ENCODE results near the gene LRIG1.

The LRIG1 gene

DNA sequence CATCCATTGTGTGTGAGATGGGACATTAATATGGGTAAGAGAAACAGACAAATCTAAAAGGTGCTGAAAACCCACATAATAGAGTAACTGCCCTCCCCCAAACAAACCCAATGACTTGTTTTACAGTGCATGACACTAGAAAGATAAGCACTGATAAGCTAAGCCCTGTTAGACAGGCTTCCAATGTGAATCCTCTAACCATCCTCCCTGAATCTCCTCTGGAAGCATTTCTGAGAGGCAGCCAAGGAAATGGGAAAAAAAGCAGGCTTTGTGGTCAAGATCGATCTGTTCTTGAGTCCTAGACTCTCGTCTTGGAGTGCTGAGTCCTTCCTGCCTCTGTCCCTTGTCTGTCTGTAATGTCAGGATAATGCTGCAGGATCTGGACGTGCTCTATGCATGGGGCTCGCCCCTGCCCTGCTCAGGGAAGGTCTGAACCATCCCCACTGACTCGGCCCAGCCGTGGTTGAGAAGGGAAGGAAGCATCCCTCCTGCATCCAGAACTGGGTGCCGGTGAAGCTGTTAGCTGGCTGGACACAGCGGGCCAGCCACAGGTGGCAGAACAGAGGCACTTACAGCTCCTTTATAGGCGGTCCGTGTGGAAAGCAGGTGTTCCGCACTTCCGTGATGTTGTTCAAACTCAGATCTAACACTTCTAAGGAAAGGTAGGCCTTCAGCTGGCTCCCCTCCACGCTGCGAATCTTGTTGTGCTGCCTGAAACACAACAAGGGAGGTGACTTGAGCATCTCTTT lies 84.1 kb downstream of the LRIG1 start:
- DNase-seq, result no peak

DNA sequence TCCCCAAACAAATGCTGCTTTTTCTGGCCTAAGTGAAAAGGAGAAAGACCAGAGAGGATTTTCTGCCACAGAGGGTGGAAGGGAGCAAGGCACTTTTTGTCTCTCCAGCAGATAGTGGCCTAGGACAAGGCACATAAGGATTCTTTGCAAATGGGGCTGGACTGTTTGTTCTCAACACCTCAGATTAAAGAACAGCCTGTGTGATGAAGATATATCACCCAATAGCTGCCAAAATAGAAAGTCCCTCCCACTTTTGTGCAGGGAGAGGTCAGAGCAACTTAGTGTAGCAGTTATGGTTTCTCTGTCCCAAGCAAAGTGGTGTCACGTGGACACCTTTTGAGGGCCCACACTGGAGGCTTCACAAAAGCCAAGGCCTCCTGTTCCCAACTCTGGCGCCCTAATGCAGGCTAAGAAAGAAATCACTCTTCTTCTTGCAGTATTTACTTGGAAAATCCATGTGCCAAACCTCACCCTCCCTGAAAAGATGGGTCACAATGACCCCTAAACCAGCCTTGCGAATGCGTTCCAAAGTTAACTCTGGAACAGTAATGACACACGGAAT lies 84.9 kb downstream of the LRIG1 start:
- no peak for DNase-seq

DNA sequence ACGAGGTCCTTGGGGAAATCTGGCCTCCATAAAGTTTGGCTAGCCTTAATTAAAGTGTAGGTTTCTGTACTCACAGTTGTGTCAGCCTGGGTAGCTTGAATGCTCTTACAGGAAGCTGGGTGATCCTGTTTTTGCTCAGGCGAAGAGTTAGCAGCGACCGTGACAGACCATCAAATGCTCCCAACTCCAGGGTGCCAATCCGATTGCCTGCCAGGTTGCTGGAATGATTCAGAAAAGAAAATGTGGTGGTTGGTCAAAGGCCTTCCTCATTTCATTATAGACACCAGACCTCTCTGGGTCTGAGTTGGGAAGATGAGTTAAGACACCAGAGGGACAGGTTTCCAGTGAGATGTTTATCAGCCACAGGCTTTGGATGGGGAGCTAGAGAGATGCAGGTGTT lies 86.0 kb downstream of the LRIG1 start:
- no peak for DNase-seq

DNA sequence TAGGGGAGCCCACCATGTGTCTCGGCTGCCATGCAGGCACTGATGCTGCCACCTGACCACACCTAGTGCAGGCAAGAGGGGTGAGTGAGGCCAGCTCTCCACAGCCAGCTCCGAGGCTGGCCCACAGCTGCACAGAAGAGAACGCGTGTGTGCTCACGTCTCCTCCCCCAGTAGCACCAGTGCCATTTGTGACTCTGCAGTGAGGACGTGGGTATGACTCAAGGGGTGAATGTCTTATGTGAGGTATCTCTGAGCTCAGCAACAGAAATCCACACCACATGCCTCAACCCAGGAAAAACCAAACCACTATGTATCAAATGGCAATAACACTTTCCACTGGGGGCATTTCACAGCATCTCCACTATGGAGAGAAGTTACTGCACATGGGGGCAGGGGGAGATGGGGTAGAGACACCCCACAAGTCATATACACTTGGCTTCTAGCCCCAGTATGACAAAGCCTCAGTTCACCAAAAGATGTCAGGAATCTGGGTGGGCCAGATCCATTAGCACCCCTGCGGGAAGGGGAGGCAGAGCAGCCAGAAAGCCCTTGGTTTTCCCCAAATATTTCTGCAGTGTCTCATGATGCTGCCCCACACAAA lies 87.6 kb downstream of the LRIG1 start:
- peak; percentile 93 for DNase-seq

DNA sequence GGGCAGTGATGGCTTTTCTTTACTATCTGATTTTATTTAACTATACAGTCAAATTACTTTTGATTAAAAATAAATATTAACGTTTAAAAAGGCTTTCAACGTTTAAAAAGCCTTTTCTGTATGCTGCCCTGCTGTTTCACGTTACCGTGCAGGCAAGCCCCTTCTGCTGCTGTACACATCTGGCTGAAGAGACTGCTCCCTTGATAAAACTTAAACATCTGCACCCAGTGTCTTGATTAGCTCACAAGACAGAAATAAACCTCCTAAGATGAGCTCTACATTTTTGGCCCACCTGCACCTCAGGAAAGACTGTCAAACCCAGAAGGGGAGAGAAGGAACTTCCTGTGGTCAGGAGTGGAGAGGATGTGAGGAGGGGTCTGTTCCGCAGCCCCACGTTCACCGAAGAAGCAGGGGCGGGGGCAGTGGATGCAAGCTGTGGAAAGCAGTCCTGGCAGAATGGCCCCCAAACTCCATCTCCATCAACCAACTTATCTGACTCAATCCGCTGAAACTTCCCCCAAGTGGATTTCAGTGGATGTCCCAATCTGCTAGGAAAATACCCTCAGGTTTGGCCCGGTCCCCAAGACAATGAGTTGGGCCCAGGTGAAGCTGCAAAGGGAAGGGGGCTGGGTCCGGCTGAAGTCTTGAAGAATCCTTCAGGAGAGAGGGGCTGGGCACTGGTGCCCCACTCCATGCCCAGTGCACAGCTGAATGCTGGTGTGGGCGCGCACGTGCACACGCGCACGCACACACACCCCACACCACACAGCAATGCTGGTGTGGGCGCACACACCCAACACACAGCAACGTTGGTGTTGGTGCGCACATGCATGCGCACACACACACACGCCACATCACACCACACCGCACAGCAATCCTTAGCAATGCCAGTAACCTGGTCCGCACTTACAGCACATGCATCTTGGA lies 88.6 kb downstream of the LRIG1 start:
- DNase-seq, result no peak

DNA sequence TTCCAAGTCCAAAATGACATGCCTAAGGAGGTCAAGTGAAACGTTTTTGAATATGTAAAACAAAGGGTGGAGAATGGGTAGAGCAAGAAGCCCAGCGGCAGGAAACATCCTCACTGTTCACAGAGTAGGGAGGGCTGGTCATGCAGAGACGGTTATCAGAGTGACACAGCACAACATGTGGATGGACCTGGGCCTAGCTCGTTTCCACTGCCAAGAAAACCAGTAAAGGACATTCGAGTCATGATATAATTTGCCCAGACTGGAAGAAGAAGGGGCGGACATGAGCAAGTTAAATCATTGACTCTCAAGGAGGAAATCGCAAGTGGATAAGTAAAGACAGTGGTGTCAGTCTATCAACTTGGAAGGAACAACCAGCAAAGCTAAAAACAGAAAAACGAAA lies 89.3 kb downstream of the LRIG1 start:
- no peak for DNase-seq

DNA sequence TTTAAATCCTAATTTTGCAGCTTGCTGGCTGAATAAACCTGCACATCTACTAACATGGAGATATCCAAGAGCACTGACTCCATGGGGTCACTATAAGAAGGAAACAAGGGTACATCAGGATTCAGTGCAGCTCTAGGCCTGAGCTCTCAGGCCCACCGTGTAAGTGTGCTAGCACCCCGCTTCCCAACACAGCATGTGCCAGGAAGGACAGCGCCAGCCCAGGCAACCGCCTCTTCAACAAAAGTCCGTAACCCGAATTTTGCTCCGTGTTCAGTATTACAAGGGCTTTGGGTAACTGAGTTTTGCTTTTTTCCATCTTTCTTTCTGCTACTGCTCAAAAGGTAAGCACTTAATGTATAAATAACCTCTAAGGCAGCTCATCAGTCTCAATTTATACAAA lies 89.8 kb downstream of the LRIG1 start:
- no peak for DNase-seq

DNA sequence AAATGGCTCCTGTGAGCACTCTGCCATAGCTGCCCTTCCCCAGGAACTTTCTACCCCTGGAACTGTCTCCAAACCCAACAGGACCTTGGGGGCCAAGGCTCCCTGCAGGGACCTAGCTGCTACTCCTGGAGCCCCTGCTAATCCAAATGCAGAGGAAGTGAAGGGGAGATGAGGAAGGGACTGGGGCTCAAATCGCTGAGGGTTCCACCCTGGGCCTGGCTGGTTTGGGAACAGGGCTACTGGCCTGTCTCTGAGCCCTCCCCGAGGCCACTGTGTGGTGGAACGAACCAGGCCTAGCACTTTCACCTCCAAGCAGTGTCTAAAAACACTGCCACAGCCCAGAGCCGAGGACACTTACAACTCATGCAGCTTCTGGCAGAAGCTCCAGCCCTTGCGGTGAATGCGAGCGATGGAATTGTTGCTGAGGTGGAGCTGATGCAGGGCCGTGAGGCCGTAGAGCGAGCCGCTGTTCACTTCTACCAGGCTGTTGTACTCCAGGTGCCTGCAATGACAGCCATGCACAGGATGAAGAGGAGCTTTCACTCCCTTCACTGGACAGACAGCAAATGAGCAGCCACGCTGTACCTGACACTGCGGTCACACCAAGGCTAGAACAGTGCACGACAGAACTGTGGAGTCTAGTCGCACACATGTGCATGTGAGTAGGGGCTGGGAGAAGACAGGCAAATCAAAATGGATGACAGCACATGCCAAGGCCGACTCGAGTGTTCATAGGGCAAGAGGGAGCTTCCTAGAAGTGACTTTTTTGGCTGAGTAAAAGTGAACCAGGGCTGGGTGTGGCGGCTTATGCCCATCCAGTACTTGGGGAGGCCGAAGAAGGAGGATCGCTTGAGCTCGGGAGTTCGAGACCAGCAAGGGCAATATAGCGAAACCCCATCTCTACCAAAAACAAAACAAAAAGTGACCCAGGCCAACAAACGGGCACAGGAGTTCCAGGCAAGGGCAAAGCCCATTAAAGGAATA lies 90.8 kb downstream of the LRIG1 start:
- no peak for DNase-seq

DNA sequence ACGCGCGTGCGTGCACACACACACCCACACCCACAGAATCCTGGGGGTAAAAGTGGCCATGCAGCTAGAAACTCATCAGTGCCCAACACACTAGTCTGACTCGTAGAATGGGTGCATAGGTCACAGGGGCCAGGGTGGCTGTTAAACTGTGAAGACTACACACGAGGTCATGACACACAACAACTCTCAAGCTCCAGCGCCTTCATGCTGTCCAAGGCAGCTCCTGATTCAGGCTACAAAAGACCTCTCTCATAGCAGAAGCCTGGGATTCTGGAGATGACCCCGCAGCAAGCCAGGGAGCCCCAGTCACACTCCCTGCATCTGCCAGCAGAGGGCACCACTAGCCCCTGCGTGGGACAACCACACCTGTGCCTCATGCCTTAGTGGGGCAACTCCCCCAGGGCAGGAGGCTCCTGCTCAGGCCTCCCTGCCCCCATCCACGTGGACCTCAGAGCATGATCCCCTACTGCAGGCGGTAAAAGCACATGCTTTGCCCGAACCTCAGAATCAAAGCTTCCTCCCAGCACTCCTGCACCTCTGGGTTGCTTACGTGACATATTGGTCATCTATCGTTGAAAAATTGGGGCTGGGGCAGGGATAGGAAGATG lies 93.1 kb downstream of the LRIG1 start:
- peak; percentile 51 for DNase-seq

DNA sequence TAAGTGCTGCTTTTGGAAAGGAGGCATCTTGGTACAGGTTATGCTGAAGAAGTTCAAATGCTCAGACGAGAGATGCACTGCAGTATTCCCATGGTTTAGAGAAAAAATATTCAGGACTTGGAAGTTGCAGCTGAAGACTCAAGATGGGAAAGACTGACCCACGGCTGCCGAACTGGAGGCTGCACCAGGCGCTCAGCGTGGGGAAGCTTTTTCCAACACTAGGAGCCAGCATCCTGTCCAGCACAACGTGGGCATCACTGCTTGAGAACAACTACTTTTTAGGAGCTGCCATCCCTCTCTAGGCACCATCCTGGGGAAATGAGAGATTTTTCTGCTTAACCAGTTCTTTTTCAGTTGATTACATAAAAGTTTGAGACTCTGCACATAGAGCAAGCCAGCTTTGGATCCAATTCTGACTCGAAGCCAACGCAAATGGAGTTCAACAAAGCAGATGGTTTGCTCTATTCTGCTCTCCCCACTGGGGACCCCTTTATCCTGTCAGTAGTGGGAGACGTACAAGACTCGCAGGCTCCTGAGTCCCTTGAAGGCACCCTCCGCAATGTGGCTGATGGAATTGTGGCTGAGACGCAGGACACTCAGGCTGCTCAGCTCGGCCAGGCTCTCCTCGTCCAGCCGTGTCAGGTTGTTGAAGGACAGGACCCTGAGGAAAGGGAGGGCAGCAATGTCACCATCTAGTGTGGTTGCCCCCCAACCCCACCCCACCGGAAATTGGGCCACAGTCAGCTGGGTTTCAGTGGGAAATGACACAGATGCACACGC lies 93.8 kb downstream of the LRIG1 start:
- DNase-seq, result no peak

DNA sequence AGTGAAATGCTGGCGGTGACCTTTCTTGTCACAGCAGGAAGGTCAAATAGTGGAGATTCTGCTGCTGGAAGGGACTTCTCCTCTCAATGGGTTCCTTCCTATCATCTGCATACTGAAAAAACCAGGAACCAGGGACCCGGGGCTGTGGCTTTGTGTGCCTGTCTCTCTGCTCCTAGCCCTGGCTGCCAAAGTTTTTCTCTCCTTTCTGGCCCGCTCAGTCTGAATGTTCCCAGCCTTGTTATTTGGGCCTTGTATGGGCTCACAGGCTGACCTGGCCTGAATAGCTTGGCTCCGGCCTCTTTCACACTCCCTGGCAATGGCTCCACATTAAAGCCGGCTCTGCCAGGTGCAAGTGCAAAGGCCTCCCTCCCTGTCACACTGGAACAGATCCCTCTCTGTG lies 94.7 kb downstream of the LRIG1 start:
- DNase-seq, result no peak

DNA sequence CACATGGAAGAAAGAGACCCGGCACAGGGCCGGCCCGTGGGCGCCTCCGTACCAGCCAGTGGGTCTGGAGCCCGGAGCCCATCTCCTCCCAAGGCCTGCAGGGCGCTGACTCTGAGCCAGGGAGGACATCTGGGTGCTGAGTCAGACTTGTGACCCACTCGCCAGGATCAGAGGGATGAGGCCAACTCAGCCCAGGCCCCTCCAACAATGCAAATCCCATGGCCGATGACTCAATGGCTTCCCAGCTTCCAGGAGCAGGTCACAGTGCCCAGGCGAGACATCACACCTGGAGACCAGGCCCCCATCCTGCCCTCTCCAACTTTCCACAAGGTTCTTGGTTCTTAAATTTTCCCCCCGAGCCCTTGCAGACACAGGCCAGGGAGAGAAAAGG lies 95.1 kb downstream of the LRIG1 start:
- peak; percentile 90 for DNase-seq

DNA sequence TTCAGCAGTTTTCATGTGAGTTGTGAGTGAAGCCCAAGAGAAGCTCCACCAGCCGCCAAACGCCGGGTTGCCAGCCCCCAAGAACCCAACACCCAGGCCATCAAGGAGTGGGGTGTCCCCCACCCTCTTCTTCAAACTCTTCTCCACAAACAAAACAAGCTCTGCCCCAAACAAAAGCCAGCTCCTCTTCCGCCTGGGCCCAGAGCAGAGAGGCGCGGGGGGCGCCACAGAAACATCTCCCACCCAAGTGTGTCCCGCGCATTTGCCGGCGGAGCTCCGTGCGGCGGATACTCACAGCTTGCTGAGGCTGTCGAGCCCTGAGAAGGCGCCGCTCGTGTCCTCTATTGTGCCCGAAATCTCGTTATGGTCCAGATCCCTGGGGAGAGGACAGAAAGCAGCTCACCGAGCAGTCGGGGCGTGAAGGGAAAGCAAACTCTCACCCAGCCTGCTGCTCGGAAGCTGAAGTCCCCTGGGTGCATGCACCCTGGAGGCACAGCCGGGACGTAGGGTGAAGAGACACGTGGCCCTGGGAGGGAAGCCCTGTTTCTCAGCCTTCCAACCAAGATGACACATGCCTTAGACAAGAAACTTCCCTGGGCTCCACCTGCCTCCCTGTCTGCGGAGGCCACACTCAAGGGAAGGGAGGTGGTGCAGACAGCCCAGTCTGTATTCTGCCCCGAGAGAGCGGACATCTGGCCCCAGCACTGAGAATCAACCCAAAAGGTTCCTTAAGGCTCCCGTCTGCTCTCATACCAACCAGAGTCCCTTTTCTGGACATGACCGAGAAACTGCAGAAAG lies 95.7 kb downstream of the LRIG1 start:
- DNase-seq, result no peak

DNA sequence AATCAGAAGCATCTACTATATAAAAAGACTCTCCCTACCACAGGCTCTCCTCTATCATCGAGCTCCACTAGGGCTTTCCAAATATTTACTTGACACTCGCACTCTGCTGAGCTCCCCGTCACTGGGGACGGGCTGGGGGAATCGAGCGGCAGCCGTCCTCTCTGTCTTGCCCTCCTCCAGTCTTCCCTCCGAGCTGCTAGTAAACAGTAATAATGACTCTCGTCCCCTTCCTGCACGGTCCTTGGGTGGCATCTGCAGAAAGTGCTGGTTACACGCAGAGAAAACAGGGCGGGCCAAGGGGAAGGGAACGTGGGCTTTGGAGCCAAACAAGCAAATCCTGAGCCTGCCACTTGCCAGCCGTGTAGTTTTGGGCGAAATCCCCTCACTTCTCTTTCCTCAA lies 96.6 kb downstream of the LRIG1 start:
- no peak for DNase-seq

DNA sequence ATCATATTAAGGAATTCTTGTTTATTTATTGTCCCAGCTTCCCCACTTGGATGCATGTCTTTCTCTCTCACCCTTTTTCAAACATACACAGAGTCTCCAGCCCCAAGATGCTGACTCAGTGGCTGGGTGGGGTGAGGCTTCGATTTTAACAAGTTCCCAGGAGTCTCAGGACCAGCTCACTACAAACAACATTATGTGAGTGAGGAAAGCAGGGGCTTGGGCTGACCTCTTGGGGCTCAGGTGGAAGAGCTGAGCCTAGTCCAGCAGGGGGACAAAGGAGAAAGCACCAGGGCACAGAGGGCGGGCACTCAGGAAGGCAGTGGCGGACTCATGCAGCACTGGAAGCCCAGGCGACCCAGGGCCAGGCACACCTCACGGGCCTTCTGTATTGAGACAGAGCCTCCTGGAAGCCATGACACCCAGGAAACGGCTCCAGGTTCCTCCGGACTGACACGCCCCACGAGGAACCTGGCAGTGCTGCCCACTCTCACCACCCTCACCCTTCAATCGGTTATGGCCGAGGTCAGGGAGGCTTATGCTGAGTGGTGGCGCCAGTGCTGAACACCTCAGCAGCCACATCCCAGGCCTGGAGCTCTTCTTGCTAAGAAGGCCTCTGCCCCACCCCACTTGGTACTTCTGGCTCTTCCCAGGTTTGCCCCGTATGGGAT lies 97.4 kb downstream of the LRIG1 start:
- DNase-seq, result peak; percentile 18

DNA sequence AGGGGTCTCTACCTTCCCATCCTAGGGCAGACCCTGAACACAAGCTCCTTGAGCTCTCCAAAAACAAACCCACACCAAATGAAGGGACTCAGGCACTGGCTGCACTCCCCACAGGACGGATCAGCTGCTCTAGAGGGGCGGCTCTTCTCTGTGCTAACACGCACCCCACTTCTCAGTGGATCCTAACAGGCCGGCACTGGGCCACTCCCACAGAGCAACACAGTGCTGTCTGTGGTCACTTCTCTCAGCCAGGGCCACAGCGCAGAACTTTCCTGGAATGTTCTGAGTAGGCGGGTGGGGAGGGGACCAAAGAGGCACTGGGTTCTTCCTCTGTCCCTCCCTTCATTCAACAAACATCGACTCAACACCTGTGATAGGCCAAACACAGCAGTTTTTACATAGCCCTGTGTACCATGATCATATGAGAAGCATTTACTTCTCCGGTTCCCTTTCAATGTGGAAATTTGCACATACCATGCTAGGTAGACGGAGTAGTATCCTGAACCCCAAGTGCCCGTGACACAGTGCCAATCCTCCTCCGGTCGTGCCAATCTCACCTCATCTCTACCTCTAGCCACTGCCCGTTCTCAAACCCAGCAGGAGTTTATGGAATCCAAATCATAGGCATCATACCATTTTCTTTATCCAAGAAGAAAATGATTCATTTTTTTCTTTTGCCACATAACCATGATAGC lies 98.1 kb downstream of the LRIG1 start:
- no peak for DNase-seq

DNA sequence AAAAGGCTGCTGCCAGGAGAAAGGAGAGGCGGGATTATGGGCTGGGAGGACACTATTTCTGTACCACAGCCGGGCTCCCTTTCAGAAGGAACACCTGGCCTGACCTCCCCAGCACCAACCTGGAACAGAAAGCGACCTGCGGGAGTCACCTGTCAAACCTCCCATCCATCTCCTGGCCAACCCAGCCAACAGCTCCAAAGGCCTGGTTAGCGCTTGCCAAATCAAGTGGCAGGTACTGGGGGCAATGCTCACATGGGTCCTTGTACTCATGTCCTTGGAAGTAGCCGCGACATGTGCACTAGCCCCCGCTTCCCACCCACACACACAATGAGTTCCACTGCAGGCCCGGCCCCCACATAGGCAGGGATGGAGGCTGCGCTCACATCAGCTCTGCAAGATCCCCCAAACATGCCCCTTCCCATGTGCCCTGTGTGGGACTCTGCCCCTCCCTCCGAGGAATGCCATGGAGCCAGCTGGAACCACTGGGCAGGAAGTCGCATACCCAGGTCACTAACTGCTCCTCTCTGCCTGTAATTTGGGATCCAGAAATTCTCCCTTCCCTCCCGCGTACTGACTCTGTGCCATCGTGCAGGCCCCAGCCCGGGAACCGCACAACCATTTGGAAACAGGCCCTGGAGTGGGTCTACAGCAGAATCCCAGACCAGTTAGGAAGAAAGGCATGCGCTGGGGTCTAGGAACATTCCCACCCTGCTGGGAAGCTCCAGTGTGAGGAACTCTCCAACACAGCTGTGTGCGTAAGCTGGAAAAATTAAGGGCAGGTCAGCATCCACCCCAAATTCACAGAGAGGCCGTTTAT lies 98.9 kb downstream of the LRIG1 start:
- DNase-seq, result no peak

DNA sequence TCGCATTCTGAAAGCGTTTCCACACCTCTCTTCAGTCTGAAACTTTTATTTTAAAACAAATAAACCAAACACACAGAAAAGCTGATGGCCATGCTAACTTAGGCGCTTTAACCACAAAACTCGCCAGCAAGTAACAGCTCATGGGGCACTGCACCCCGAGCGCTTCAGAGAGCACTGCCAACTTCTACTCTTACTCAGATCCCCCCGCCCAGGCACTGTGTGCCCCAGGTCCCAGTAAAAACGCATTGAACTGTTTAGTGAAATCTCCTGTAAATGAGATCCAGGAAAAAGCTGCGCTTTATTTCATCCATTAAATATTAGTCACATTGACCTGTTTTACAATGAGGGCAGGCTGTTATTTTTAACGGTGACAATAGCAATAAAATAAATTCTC lies 99.7 kb downstream of the LRIG1 start:
- no peak for DNase-seq

Data from EL (cell line).